Tibial nerve (tissue), 4 donors: ENCODE measurements around the gene SMARCA2. TPM values are rescaled to one million over a fixed set of nuclear protein-coding genes. Genes with fewer than 3 reads are reported as not detected.

Source experiments
- DNase-seq, 2 donors: peaks; one replicate each; pipeline ENCODE4 v3.0.0-alpha.2; 2019; ENCODE audit warnings: low spot score in 2 of 2
- H3K27ac ChIP-seq, 4 donors: fragments of 200-600 bp; sonication (generic) in 3 of 4; one replicate each; pipeline ENCODE4 v1.5.1; 2017 to 2019; ENCODE audit warnings: mild to moderate bottlenecking in 1 of 4
- H3K27me3 ChIP-seq, 2 donors: fragments of 200-600 bp; sonication (generic) in 1 of 2; one replicate each; pipeline versions ENCODE4 v1.5.1 to v1.6.0; 2017 to 2019
- H3K36me3 ChIP-seq, 3 donors: fragments of 200-600 bp; sonication (generic); one replicate each; pipeline ENCODE4 v1.5.1; 2018 to 2019
- H3K4me1 ChIP-seq, 4 donors: fragments of 200-600 bp; sonication (generic) in 3 of 4; one replicate each; pipeline ENCODE4 v1.5.1; 2017 to 2019
- H3K4me3 ChIP-seq, 4 donors: fragments of 200-600 bp; sonication (generic) in 3 of 4; one replicate each; pipeline ENCODE4 v1.5.1; 2017 to 2019; ENCODE audit warnings: mild to moderate bottlenecking in 1 of 4, moderate library complexity in 1 of 4
- H3K9me3 ChIP-seq, 4 donors: fragments of 200-600 bp; sonication (generic) in 3 of 4; one replicate each; pipeline ENCODE4 v1.5.1; 2017 to 2019
- EP300 ChIP-seq, 2 donors: sonication (generic); formaldehyde crosslinking; IDR thresholded peaks; one replicate each; pipeline ENCODE4 v1.6.1; 2017; ENCODE audit warnings: antibody characterized with exemption in 2 of 2, mild to moderate bottlenecking in 1 of 2
- POLR2A ChIP-seq, 2 donors: fragments of 450-650 bp; IDR thresholded peaks; one replicate each; pipeline ENCODE4 v1.6.1; 2017; ENCODE audit warnings: antibody characterized with exemption in 2 of 2, mild to moderate bottlenecking in 2 of 2, moderate library complexity in 2 of 2
- WGBS, 2 donors: methylation state at CpG; one replicate each; pipeline ENCODE4 v1.1.5; 2018; 5-methylcytosine and 5-hydroxymethylcytosine counted together
- total RNA-seq, 4 donors: library from RNA; depleted of rRNA; stranded (reverse); fragments of >200 nt; gene quantifications; one replicate each; pipeline ENCODE4 v1.1.0, GENCODE V29; 2016
- TF ChIP-seq, protein P1 (sequence below), 5 experiments: fragments of 200-600 bp in 3 of 5; fragments of 450-650 bp in 2 of 5; sonication (generic) in 3 of 5; IDR thresholded peaks; one replicate each; pipeline ENCODE4 v1.5.1; 2016 to 2019; ENCODE audit warnings: antibody characterized with exemption in 5 of 5, mild to moderate bottlenecking in 3 of 5, moderate library complexity in 2 of 5

The SMARCA2 gene
- total RNA-seq, 4 donors from 2014 or later = 75.9 to 140 (median 119) TPM

DNA sequence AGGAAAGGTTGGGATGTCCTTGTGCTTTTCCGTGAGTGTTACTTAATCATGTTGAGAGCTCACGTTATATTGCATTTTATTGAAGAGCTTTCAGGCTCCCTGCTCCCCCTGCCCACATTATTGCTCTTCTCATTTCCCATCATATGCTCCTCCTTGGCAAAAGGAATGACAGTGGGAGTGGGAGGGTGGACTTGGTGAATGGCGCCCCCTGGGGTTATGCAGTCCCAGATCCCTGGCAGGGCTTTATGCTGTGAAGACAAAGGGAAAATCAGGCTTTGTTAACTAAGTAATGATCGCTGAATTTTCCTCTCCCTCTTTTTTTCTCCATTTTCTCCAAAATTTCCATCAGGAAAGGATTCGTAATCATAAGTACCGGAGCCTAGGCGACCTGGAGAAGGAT is 166.6 kb downstream of the SMARCA2 start:
- 80% methylated on average over 7 of the region's 7 CpGs for WGBS, 2 donors
- peaks cover 0 to 53% (median 0%) of the 10 kb centered on the region in 3 donors for H3K36me3 ChIP-seq

DNA sequence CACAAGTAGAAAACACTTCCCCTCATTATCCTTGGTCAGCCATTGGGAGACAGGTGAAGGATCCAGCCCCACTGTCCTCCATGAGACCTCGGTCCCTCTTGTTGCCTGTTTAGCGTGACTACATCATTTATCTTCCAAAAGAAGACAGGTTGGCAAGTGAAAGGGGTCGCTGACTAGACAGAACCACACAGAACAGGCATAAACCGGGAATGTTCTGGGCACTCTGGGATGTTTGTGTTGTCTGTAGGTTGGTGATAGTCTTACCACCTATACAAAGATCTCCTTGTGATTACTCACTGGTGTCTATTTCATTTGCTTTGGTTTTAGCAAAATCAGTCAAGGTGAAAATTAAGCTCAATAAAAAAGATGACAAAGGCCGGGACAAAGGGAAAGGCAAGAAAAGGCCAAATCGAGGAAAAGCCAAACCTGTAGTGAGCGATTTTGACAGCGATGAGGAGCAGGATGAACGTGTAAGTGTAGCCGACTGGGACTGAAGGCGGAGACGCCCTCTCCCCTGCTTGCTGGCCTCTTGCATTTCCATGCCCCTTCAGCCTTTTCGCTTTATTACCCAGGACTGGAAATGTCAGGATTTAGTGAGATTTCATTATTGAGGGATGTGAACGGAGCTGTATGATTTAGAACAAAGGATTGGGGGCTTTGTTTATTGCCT is 175.9 kb downstream of the SMARCA2 start:
- no peaks in the 10 kb centered on the region for H3K9me3 ChIP-seq
- 89 to 92% methylated on average over 14 of the region's 14 CpGs for WGBS, 2 donors
- TF ChIP-seq EP300 (IDR thresholded peaks at IDR 0.05) (no peak), POLR2A (IDR thresholded peaks at IDR 0.05) (no peak)
- TF ChIP-seq, protein P1, sequence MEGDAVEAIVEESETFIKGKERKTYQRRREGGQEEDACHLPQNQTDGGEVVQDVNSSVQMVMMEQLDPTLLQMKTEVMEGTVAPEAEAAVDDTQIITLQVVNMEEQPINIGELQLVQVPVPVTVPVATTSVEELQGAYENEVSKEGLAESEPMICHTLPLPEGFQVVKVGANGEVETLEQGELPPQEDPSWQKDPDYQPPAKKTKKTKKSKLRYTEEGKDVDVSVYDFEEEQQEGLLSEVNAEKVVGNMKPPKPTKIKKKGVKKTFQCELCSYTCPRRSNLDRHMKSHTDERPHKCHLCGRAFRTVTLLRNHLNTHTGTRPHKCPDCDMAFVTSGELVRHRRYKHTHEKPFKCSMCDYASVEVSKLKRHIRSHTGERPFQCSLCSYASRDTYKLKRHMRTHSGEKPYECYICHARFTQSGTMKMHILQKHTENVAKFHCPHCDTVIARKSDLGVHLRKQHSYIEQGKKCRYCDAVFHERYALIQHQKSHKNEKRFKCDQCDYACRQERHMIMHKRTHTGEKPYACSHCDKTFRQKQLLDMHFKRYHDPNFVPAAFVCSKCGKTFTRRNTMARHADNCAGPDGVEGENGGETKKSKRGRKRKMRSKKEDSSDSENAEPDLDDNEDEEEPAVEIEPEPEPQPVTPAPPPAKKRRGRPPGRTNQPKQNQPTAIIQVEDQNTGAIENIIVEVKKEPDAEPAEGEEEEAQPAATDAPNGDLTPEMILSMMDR (IDR thresholded peaks at IDR 0.05) = no peak
- no peak for DNase-seq
- H3K4me1 ChIP-seq = peaks cover 0 to 8% (median 2%) of the 10 kb centered on the region in 4 donors
- no peaks in the 10 kb centered on the region for H3K27me3 ChIP-seq
- H3K27ac ChIP-seq = no peak overlapping the region
- no peak overlapping the region for H3K4me3 ChIP-seq
- H3K36me3 ChIP-seq = peaks cover 3 to 94% (median 5%) of the 10 kb centered on the region in 3 donors

More for the DNA sequence above, 166.6 kb downstream of the SMARCA2 start:
- TF ChIP-seq EP300 (IDR thresholded peaks at IDR 0.05) (no peak), POLR2A (IDR thresholded peaks at IDR 0.05) (no peak)
- TF ChIP-seq, protein P1 (IDR thresholded peaks at IDR 0.05) = peak in 2 of 5 experiments; percentile 16 to 31
- Histone ChIP-seq H3K4me3 (no peak overlapping the region), H3K27ac (no peak overlapping the region), H3K27me3 (no peaks in the 10 kb centered on the region), H3K9me3 (no peaks in the 10 kb centered on the region), H3K4me1 (peaks cover 0 to 4% (median 0%) of the 10 kb centered on the region in 4 donors)
- no peak for DNase-seq

DNA sequence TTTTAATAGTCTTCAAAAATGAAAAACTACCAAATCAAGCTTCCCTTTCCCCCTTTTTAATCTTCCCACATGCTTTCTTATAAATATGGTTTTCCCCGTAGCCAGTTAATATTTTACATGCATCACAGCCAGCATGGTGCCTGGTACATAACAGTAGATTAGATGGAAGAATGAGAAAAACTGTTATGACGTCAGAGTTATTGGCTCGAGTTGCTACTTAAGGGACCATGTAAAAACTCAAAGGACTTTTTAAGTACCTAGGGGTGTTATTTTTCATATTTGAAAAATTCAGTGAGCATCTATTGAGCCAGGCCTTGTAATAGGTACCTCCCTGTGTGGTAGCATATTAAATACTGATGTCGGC is 176.4 kb downstream of the SMARCA2 start:
- H3K27ac ChIP-seq = no peak overlapping the region
- H3K9me3 ChIP-seq = no peaks in the 10 kb centered on the region
- peaks cover 0 to 8% (median 2%) of the 10 kb centered on the region in 4 donors for H3K4me1 ChIP-seq
- peaks cover 3 to 94% (median 5%) of the 10 kb centered on the region in 3 donors for H3K36me3 ChIP-seq
- no peaks in the 10 kb centered on the region for H3K27me3 ChIP-seq
- 58 to 60% methylated on average over 4 of the region's 4 CpGs for WGBS, 2 donors
- no peak overlapping the region for H3K4me3 ChIP-seq
- no peak for TF ChIP-seq EP300 (IDR thresholded peaks at IDR 0.05)
- no peak for TF ChIP-seq POLR2A (IDR thresholded peaks at IDR 0.05)
- TF ChIP-seq, protein P1 (IDR thresholded peaks at IDR 0.05) = no peak
- no peak for DNase-seq

DNA sequence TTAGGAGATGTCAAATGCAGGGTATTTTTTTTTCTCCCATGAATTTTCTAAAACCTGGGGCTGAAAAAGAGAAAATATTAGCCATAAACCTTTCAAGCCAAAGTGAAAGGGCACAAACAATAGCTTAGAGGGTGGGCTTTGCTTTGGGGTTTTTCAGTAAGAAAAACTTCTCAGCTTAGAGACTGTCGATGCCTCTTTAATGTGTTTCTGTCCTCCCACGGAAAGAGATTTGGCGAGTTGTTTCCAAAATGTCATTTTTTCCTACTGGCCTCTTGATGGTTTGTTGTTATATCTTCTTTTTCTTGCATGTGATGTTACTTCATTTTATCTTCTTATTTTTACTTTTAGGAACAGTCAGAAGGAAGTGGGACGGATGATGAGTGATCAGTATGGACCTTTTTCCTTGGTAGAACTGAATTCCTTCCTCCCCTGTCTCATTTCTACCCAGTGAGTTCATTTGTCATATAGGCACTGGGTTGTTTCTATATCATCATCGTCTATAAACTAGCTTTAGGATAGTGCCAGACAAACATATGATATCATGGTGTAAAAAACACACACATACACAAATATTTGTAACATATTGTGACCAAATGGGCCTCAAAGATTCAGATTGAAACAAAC is 177.3 kb downstream of the SMARCA2 start:
- Histone ChIP-seq H3K27me3 (no peaks in the 10 kb centered on the region), H3K36me3 (peaks cover 3 to 92% (median 5%) of the 10 kb centered on the region in 3 donors), H3K27ac (no peak overlapping the region), H3K4me3 (no peak overlapping the region), H3K4me1 (peaks cover 0 to 8% (median 2%) of the 10 kb centered on the region in 4 donors), H3K9me3 (no peaks in the 10 kb centered on the region)
- TF ChIP-seq POLR2A (IDR thresholded peaks at IDR 0.05) = no peak
- TF ChIP-seq, protein P1 (IDR thresholded peaks at IDR 0.05) = no peak
- TF ChIP-seq EP300 (IDR thresholded peaks at IDR 0.05) = no peak
- 36 to 41% methylated on average over 5 of the region's 5 CpGs for WGBS, 2 donors
- no peak for DNase-seq

DNA sequence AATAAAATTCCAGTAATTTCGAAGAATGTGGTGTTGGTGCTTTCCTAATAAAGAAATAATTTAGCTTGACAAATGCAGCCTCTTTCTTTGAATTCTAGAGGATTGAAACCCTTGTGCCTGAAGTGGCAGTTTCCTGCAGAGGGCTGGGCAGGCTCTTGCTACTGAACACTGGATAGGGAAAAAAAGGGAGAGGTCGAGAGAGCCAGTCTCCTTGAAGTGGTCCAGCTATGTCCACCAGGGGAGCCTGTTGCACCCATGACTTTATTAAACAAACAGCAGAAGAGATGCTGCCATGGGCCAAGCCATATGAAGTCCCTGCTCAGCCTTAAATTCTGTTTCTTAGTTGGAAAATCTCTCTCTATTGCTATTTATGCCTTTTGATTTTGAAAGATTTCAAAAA is 178.4 kb downstream of the SMARCA2 start:
- no peak overlapping the region for H3K4me3 ChIP-seq
- H3K27ac ChIP-seq = no peak overlapping the region
- no peaks in the 10 kb centered on the region for H3K9me3 ChIP-seq
- 47 to 59% methylated on average over 2 of the region's 2 CpGs for WGBS, 2 donors
- TF ChIP-seq EP300 (IDR thresholded peaks at IDR 0.05) (no peak), POLR2A (IDR thresholded peaks at IDR 0.05) (no peak)
- TF ChIP-seq, protein P1 (IDR thresholded peaks at IDR 0.05) = no peak
- H3K4me1 ChIP-seq = peaks cover 0 to 8% (median 2%) of the 10 kb centered on the region in 4 donors
- H3K27me3 ChIP-seq = no peaks in the 10 kb centered on the region
- H3K36me3 ChIP-seq = peaks cover 2 to 84% (median 5%) of the 10 kb centered on the region in 3 donors
- DNase-seq = no peak
